T-helper 9 cell (primary cell): ENCODE results near the gene ZNF593.

Experiments
- DNase-seq: peaks from one replicate; pipeline ENCODE4 v3.0.0-alpha.2; 2020

The ZNF593 gene

DNA sequence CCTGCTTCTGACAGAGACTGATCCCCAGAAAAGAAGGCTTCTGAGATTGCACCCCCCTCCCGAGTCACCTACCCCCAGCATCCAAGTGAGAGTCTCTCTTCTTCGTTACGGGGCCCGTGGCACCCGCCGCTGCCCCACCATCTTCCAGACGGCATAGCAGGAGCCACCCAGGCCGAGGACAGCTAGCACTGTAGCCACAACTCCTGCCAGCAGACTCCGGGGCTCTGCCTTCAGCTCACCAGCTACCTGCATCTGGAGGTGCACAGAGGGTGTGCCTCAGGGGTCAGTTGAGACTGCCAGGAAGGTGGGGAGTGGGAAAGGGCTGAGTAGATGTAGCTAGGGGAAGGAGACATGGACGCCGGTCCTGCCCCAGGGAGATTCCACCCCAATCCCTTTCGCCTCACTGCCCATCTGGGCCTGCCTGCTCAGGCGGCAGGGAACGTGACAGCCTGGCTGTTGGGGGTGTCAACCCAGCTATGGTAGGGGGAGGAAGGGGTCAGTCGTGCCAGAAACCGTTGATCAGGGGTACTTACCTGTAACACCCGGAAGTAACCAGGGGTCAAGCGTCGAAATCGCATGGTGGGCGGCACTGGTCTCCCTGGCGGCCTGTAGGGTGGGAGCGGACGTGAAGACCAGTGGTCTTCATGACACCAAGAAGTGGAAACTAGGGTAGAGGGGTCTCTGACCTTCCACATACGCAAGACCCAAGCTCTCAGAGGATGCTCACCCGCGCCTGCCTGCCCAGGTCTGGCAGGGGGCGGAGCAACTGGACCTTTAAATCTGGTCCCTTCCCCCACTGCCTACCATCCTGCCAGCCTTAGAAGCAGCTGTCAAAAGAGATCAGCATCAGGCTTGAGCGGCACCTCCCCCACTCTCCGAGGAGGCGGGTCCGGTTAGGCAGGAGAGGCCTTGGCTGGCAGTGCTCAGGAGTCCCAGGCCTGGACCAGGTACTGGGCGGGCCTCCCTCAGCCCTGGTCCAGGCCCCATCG, 1.7 kb downstream of the ZNF593 start, which contains the start of gene ZNF593OS:
TSS of gene ZNF593OS (minus strand) at position 749 of the 989 bp plus-strand sequence. CDS start at position 578, 171 bp downstream.
- DNase-seq = no peak

DNA sequence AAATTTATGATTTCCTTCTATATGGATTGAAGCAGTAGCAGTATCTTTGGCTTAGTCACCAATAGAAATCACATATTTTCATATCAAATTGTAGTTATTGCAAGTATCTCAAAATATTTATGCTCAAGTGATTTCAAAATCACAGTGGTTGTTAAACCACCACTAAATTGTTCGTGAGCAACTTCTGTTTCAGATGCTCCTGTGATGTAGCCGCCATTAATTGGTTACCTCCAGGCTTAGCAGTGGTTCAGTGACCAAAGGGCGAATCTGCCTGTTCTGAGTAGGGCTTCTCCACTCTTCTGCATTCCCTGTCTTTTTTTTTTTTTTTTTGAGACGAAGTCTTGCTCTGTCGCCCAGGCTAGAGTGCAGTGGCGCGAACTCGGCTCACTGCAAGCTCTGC, 5.6 kb downstream of the ZNF593 start:
- no peak for DNase-seq

DNA sequence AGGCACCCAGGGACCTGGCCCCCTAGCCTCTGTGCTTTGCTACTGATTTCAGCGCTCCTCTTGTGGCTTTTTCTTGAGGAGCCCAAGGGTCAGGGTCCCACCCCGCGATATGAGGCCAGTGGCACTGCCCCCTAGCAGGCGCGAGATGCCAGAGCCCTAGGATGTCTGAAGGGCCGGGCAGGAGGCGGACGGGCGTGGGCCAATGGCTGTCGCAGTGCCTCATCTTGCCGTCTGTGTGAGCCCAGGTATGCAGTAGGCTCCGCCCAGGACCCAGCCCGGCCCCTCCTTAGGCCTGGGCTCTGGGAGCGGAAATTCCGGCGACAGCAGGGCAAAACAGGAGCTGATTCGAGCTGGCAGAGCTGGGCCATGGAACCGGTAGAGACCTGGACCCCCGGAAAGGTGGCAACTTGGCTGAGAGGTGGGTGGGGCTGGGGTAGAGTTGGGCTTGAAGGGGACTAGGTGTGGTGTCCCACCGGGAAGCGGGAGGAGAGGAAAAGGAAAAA, 7.5 kb downstream of the ZNF593 start, which contains the start of gene CNKSR1:
TSS of gene CNKSR1 (plus strand) at position 310 of the 503 bp plus-strand sequence. CDS start at position 367, 57 bp downstream.
- no peak for DNase-seq

DNA sequence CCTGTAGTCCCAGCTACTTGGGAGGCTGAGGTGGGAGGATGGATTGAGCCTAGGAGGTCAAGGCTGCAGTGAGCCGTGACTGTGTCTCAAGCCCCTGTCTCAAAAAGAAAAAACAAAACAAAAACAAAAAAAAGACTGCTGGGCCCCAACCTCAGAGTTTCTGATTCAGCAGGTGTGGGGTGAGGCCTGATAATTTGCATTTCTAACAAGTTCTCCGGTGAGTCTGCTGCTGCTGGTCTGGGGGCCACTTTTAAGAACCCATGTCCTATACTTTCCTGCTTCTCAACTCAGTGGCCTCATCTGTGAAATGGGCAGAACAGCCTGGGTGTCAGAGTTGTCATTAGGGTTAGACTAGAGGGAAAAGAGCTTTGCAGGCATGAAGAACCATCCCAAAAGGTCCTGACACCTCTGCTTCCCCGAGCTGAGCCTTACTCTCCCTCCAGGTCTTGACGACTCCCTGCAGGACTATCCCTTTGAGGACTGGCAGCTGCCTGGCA, 10.3 kb downstream of the ZNF593 start:
- DNase-seq = no peak

DNA sequence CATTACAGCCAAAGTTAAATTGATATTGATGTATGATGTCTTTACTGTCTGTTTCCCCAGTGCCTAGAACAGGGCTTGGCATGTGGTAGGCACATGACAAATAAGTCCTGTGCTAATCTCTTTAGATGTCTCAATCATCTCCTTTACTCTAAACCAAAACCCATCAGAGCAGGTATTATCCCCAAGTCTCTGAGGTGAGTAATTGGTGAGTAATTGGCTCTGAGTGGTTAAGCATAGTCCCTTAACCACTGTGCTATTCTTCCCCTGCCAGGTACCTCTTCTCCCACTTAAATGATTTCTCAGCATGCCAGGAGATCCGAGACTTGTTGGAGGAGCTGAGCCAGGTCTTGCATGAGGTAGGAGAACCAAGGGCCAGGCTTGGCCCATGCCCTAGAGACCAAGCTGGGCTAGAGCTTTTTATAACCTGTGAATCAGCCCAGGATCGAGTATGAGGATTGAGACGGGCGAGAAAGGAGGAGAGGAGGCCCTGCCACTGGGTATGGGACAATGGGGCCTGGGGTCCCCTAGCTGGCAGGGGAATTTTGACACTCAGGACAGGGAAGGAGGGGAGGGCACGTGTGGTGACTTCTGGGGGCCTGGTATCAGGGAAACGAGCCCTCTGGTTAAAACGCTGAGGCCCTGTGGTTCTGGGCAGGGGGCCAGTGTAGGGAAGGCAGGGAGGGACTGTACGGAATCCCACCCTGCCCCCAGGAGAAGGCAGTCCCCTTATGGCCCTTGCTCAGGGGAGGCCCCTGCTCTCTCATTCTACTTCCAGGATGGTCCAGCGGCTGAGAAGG, 12.1 kb downstream of the ZNF593 start:
- no peak for DNase-seq

DNA sequence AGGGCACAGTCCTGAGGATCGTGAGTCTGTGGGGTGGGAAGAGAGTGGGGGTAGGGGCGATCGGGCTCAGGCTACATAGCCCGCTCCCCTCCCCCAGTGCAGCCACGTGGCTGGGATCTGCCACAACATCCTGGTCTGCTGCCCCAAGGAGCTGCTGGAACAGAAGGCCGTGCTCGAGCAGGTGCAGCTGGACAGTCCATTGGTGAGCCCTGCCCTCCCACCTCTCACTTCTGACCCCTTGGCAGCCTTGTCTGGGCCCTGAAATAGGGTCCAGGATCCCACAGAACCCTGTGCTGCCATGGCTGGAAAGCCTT, 12.6 kb downstream of the ZNF593 start:
- DNase-seq = no peak

DNA sequence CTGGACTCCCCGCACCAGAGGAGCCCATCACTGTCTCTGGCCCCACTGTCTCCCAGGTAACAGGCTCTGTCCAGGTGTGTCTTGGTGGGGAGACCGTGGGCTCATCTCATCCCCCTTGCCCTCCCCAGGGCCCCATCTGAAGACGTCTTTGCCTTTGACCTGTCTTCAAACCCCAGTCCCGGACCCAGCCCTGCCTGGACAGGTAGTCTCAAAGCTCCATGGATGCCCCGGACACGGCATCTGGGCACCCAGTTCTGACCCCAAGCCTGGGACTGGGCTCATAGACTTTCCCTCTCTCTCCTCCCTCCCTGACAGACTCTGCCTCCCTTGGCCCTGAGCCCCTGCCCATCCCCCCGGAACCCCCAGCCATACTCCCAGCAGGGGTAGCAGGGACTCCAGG, 14.4 kb downstream of the ZNF593 start:
- no peak for DNase-seq

DNA sequence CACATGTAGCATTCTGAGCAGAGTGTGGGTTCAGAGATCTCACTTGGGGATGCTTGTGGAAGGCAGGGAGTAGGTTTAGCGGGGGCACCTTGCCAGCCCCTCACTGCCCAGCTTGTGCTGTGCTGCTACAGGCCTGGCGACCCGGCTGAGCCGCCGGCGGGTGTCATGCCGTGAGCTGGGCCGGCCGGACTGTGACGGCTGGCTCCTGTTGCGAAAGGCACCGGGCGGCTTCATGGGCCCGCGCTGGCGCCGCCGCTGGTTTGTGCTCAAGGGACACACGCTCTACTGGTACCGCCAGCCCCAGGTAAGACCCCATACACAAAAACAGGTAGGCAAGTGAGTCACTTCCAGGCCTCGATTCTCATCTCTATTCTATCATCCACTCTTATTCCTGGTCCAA, 15.2 kb downstream of the ZNF593 start:
- DNase-seq = no peak

DNA sequence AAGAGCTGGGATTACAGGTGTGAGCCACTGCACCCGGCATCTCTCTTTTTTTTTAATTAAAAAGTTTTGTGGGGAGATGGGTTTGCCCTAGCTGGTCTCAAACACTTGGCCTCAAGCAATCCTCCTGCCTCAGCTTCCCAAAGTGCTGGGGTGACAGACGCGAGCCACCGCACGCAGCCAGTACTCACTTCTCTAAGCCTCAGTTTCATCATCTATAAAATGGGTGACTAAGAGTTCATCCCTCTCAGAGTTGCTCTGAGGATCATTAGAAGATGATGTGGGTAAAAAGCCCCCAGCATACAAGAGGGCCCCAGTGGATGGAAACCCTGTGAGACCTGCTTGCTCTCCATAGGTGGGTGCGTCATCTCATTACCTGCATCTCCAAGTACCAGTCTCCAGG, 18.2 kb downstream of the ZNF593 start:
- DNase-seq = no peak

DNA sequence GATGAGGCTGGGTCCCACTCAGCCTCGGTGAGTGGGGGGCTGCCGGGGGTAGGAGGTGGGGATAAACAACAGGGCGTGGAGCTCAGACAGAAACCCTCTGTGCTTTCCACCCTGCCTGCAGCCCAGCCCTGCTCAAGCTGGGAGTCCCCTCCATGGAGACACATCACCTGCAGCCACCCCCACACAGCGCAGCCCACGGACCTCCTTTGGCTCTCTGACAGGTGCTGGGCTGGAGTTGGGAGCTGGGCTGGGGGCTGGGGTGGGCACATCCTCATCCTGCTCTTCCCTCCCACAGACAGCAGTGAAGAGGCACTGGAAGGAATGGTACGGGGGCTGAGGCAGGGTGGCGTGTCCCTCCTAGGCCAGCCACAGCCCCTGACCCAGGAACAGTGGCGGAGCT, 18.8 kb downstream of the ZNF593 start:
- no peak for DNase-seq

DNA sequence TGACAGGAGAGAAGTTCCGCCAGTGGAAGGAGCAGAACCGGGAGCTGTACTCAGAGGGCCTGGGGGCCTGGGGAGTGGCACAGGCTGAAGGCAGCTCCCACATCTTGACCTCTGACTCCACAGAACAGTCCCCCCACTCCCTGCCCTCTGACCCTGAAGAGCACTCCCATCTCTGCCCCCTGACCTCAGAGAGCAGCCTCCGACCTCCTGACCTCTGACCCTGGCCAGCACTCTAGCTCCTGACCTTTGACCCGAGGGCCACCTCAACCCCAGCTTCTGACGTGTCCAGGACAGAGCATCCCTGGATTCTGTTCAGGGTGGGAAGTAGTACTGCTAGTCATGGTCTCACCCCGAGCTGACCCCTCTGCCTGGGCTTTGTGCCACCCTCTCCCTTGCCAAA, 19.6 kb downstream of the ZNF593 start:
- DNase-seq = no peak

DNA sequence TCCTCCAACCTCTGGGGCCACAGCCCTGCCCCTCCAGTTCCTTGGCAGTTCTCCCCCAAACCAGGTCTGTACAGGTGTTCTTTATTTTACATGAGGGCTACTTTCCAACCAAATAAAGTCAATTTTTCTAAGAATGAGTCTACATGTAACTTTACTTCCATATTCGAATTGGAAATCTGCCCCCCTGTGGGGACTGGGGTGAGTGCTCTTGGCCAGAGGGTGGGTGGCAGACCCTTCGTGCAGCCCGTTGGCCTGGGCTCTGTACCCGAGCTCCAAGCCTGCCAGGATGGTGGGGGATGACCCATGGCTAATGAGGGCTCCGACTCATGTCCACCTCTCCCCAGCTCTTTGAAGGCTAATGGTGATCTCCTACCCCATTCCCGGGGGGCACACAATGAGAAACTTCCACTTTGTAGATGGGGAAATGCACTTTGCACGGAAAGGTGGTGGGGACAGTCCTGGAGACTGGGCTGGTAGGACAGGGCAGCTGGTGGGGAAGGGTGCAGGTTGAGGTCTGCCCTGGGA, 20.1 kb downstream of the ZNF593 start:
- no peak for DNase-seq

DNA sequence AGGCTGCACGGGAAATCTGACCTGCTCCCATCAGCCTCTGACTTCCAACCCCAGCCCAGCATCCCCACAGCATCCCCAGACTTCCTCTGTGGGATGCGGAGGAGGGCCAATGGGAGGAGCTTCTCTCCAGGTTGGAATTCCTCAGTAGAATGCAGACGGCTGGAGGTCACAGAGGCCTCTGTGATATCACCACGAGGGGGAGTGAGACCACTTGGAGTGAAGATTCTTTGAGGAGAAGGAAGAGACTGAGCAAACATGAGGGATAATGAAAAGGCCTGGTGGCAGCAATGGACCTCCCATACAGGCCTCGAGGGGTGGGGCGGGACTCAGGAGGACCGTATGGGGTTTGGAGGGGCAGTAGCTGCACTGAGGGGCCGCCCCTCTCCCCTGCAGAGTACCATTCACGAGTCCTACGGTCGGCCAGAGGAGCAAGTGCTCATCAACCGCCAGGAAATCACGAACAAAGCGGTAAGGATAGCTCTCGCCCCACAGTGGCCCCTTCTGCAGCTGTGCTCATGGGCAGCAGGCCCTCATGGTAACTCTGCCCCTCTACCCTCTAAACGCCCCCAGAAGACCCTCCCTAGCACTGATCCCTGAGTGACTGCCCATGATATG, 20.8 kb downstream of the ZNF593 start, which contains the start of gene CATSPER4:
TSS of gene CATSPER4 (plus strand) at position 230 of the 615 bp plus-strand sequence. CDS start at position 256, 26 bp downstream.
- DNase-seq = no peak

DNA sequence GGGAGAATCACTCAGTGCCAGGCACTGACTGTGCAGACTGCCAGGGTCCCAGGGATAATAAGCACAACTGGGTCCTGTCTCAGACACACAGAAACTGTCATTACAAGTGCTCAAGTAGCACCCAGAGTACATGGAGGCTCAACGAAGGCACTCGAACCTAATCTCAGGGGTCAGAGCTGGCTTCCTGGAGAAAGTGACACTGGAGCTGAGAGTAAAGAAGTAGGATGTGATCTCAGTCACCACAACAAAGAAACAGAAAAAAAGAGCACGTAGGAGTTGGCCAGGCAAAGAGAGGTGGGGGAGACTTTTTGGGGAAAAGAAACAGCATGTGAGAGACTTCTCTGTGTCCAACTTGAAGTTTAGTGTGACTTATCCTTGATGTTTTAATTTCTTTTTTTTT, 22.0 kb downstream of the ZNF593 start:
- no peak for DNase-seq

DNA sequence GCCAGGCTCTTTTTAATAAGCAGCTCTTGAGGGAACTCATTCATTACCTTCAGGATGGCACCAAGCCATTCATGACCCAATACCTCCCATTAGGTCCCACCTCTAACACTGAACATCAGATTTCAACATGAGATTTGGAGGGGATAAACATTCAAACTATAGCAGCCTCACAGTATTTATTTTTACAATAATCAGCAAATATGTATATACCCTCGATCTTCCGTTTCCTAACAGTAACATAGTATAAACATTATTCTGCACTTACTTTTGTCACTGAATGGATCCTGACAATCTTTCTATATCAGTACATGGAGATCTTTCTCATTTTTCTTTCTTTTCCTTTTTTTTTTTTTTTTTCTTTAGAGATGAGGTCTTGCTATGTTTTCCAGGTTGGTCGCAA, 26.1 kb downstream of the ZNF593 start:
- DNase-seq = no peak

DNA sequence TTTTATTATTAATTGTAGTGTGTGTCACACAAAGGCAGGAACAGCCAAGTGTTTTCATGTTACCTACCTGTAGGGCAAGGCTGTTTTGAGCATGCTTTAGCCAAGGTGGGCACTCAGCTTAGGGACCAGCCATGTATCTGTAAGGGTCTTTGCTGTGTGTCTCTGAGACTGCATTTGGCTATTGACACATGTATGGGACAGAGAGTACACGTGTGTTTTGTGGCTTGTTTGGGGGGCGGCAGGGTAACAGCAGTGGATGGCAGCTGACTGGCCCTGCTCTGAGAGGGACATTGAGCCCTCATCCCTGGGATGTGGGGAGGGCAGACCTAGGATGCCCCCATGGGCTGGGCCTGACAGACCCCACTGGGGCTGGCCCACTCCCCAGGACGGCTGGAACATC, 27.6 kb downstream of the ZNF593 start:
- no peak for DNase-seq

DNA sequence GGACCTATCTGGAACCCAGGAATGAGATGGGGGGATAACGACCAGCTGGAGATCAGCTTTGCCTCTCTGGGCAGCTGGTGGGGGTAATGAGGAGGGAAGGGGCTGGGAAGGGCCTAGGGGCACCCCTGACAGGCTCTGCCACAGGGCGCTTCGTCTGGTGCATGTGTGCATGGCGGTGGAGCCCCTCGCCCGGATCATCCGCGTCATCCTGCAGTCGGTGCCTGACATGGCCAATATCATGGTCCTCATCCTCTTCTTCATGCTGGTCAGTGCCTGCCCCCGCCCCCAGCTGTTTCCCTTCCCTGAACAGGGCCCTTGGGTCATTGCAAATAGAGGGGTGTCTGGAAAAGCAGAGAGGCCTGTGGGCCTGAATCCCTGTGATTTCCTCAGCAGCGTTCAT, 28.1 kb downstream of the ZNF593 start:
- no peak for DNase-seq

DNA sequence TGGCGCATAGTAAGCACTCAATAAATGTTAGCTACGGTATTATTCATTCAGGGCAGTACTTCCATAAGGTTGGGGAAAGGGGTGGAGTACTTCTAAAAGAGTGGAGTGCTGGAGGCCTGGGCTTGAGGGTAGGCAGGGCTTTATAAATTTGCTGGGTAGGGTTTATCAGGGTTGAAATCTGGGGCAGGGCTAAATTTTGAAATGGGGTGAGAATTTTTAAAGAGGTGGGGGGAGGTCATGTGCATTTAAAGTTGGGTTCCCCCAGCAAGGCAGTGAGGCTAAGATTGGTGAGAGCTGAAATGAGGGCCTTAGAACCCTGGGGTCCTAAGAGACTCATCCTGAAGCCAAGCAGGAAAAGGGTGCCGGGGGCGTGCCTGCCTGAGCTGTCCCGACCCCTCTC, 30.7 kb downstream of the ZNF593 start:
- DNase-seq = no peak

DNA sequence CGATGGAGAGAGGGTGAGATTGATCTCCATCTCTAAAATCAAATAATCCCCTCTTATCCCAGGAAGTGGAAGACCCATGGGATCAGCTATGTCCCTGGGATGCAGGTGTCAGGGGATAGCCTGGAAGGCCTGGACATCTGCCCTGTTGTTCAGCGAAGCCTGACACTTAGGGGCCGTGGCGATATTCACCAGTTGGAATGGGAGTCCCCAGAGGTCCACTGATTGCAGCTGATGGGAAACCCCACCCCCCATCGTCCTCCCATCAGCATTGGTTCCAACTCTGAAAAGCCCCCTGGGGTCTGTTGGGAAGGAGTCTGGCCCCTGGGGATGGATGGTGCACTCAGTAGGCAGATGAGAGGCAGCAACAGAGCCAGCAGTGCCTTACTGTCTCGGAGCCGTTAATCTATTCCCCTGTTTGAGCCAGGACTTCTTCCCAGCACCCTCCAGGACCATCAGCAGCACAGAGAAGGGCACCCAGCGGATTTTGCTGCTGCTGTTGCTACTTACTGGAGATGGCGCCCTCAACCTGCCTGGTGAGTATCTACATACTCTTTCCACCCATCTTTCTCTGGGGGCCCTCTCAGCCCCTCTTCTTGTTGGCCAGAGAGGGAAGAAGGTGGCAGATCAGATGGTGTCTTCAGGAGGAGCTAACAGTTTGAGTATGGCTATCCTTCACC, 34.1 kb downstream of the ZNF593 start:
- DNase-seq = no peak

DNA sequence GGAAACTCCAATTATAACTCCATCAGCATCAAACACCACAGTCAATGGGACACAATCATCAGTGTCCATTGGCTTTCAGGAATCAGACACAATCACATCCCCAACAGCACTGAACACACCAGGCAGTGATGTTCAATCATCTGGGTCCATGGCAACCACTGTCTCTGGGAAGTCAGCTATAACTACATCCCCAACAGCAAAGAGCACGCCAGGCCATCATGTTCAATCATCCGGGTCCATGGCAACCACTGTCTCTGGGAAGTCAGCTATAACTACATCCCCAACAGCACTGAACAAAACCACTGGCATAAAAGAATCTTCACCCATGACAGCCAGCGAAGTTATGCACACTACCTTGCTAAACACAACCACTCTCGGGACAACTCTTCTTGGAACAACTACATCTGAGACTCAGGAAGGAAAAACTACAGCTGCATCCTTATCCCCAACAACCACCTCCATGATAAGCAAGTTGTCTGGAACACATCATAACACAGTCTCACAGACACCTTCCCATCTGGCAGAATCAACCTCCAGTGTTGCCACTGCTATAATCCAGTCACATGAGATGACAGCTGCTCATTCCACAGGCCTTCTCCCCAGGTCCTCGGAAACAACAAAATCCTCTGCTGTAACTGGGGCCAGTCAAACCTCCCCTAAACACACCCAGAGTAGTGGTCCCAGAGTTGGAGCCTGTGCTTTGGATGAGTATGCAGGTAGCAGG, 40.6 kb downstream of the ZNF593 start:
- DNase-seq = no peak

DNA sequence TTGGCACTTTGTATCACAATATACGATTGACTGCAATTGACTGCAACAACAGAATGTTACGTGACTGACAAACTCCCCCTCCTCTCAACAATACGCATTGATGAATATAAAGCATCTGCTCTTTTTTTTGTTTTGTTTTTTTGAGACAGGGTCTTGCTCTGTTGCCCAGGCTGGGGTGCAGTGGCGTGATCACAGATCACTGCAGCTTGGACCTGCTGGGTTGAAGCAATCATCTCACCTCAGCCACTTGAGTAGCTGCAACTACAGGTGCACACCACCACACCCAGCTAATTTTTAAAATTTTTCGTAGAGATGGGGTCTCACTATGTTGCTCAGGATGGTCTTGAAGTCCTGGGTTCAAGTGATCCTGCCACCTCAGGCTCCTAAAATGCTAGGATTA, 43.0 kb downstream of the ZNF593 start:
- no peak for DNase-seq
